Measurements from ENCODE around the gene EML6.

DNA sequence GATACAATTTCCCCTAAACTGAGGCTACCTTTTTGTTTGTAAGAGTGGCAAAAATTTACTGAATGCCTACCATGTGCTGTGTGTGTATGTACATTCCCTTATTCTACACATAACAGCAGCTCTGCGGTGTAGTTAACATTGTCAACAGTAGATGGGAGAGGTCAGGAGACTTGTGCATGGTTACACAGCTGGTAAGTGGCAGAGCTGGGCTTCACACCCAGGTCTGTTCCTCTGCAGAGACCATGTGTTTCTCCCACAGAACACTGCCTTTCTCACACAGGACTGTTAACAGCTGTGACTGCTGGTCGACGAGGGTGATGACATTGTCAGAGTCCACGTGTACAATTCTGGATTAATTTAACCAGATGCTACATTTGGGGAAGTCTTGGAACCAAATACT is 49.1 kb downstream of the EML6 start:
- TF ChIP-seq, protein P1, sequence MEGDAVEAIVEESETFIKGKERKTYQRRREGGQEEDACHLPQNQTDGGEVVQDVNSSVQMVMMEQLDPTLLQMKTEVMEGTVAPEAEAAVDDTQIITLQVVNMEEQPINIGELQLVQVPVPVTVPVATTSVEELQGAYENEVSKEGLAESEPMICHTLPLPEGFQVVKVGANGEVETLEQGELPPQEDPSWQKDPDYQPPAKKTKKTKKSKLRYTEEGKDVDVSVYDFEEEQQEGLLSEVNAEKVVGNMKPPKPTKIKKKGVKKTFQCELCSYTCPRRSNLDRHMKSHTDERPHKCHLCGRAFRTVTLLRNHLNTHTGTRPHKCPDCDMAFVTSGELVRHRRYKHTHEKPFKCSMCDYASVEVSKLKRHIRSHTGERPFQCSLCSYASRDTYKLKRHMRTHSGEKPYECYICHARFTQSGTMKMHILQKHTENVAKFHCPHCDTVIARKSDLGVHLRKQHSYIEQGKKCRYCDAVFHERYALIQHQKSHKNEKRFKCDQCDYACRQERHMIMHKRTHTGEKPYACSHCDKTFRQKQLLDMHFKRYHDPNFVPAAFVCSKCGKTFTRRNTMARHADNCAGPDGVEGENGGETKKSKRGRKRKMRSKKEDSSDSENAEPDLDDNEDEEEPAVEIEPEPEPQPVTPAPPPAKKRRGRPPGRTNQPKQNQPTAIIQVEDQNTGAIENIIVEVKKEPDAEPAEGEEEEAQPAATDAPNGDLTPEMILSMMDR (IDR thresholded peaks at IDR 0.05; ENCODE audit: control extremely low read depth in 1 of 3, insufficient read depth in 1 of 3, low read depth in 1 of 3, low read length in 3 of 3), result no peak
- TF ChIP-seq PHF8 (conservative IDR thresholded peaks at IDR 0.05; ENCODE audit: low read depth, low read length), result no peak
- TF ChIP-seq EZH2 (IDR thresholded peaks at IDR 0.05; ENCODE audit: low read depth, low read length, severe bottlenecking), result no peak
- TF ChIP-seq SUZ12 (IDR thresholded peaks at IDR 0.05; ENCODE audit: low read length), result no peak
- no peak for TF ChIP-seq POLR2AphosphoS5 (IDR thresholded peaks at IDR 0.05; ENCODE audit: low read depth, low read length)
- TF ChIP-seq MAFK (IDR thresholded peaks at IDR 0.05; ENCODE audit: low read depth, low read length), result no peak
- no peak for TF ChIP-seq ZNF274 (IDR thresholded peaks at IDR 0.05; ENCODE audit: borderline replicate concordance, extremely low read depth, low read length)
- no peak for TF ChIP-seq EGR1 (IDR thresholded peaks at IDR 0.05; ENCODE audit: borderline replicate concordance, low read depth, low read length)
